Skeletal muscle satellite cell (primary cell): ENCODE data around the gene TRA2B.
"Not testable (repeated sequence)": the region's sequence is repeated elsewhere in the genome, so short reads cannot be mapped to it uniquely, and the experiment has no call there.

ENCODE experiments used
- H3K27me3 ChIP-seq: 2 replicates; pipeline ENCODE4 v1.7.0; 2013; ENCODE audit warnings: low read length; ENCODE audit not compliant: control insufficient read depth, insufficient read depth
- H3K36me3 ChIP-seq: 2 replicates; pipeline ENCODE4 v1.7.0; 2013; ENCODE audit warnings: mild to moderate bottlenecking, control low read depth, low read length; ENCODE audit not compliant: insufficient read depth
- H3K4me1 ChIP-seq: 2 replicates; pipeline ENCODE4 v1.7.0; 2013; ENCODE audit warnings: low read length; ENCODE audit not compliant: control insufficient read depth, insufficient read depth
- H3K4me2 ChIP-seq: 2 replicates; pipeline ENCODE4 v1.7.0; 2013; ENCODE audit warnings: mild to moderate bottlenecking, low read length
- H3K4me3 ChIP-seq: 2 replicates; pipeline ENCODE4 v1.7.0; 2013; ENCODE audit warnings: low read length
- H3K9ac ChIP-seq: 2 replicates; pipeline ENCODE4 v1.7.0; 2013; ENCODE audit warnings: mild to moderate bottlenecking, low read depth, low read length, moderate library complexity
- H3K9me3 ChIP-seq: replicated peaks from 2 replicates; pipeline ENCODE4 v1.7.0; 2013; ENCODE audit warnings: mild to moderate bottlenecking, control low read depth, low read length

TRA2B gene

DNA sequence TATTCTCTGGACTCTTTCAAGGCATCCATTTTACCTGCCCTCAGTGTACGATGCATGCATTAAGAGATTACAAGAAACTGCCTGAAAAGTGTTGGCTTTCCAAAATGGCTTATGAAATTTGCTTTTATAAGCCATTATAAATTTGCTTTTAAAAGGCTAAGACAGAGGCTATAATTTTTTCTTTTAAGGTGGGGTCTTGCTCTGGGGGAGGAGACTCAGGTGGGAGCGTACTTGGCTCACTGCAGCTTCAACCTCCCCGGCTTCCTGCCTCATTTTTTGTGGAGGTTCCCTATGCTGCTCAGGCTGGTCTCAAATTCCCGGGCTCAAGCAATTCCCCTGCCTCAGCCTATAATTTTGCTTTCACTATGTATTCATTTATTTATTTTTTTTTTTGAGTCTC, 17.6 kb downstream of the TRA2B start:
- Histone ChIP-seq H3K4me2 (no peak overlapping the region), H3K4me3 (no peak overlapping the region), H3K27me3 (no peaks in the 10 kb centered on the region), H3K9ac (no peak overlapping the region), H3K4me1 (no peaks in the 10 kb centered on the region), H3K36me3 (peaks cover 100% of the 10 kb centered on the region), H3K9me3 (no peaks in the 10 kb centered on the region)

GRCh38 chr3:185916042-185916833, 21.6 kb downstream of the TRA2B start:
- H3K4me2 ChIP-seq = no peak overlapping the region
- H3K27me3 ChIP-seq = no peaks in the 10 kb centered on the region
- no peak overlapping the region for H3K4me3 ChIP-seq
- no peaks in the 10 kb centered on the region for H3K4me1 ChIP-seq
- H3K9me3 ChIP-seq = no peaks in the 10 kb centered on the region
- peaks cover 87% of the 10 kb centered on the region for H3K36me3 ChIP-seq
- H3K9ac ChIP-seq = no peak overlapping the region

DNA sequence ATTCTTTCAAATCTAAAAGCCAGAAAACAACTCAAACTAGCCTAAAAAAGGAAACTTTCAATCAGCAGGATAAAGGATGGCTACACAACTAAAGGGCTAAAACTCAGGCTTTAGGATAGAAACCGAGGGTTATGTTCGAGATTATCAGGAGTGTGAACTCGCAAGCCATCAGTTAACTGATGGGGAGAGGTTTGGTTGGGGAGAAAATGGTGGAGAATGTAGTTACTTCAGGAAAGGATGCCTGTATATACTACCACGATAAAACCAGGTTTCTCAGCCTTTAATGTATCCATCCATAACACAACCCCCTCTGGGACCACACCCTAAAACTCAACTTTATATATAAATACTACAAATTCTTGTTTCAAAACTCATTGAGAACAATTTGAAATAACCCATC, 22.2 kb downstream of the TRA2B start:
- Histone ChIP-seq H3K36me3 (peaks cover 81% of the 10 kb centered on the region), H3K27me3 (no peaks in the 10 kb centered on the region), H3K4me2 (no peak overlapping the region), H3K9ac (no peak overlapping the region), H3K4me1 (no peaks in the 10 kb centered on the region), H3K9me3 (no peaks in the 10 kb centered on the region), H3K4me3 (no peak overlapping the region)

GRCh38 chr3:185914911-185915629, 22.7 kb downstream of the TRA2B start:
- Histone ChIP-seq H3K27me3 (no peaks in the 10 kb centered on the region), H3K4me1 (no peaks in the 10 kb centered on the region), H3K4me3 (no peak overlapping the region), H3K4me2 (no peak overlapping the region), H3K36me3 (peaks cover 75% of the 10 kb centered on the region), H3K9ac (no peak overlapping the region), H3K9me3 (no peaks in the 10 kb centered on the region)

DNA sequence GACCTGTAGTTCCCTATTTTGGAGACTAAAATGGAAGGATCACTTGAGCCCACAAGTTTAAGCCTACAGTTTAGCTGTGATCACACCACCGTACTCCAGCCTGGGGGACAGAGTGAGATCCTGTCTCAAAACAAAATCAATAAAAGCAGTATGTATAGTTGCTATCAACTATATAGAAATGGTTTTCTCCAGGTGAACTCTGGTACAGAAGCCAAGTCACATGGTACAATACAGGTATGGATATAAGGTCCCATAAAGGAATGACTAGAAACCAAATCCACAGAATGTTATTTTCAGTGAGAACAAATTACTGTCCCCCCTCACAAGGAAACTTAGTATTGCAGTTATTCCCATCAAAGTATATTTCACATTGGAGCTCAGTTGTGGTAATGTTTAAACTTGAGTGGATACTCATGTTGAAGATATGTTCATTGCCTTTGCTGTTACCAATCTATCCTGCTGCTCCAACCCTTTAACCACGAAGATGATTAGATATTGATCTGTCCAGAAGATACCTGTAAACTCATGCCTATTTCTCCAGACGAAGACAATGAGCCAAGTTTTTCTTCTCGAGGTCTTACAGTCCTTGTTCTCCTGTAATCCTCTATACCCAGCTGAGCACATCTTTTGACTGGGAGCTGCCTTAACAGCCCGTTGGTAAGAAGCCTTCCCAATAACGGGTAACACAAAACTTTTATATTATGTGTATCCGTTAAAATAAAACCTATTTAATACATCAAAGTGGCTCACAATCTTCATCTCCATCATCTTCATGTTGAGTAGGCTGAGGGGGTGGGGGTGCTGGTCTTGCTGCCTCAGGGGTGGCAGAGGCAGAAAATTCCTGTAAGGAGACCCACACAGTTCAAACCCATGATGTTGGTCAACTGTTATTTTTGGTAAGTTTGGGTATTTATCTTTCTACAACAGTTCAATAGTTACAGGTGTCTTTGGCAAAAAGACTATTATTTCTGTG, 24.6 kb downstream of the TRA2B start:
- peaks cover 56% of the 10 kb centered on the region for H3K36me3 ChIP-seq
- no peaks in the 10 kb centered on the region for H3K4me1 ChIP-seq
- no peaks in the 10 kb centered on the region for H3K27me3 ChIP-seq
- H3K9ac ChIP-seq = no peak overlapping the region
- no peak overlapping the region for H3K4me2 ChIP-seq
- no peaks in the 10 kb centered on the region for H3K9me3 ChIP-seq
- no peak overlapping the region for H3K4me3 ChIP-seq

- Histone ChIP-seq H3K4me3 (no peak overlapping the region), H3K36me3 (peaks cover 49% of the 10 kb centered on the region), H3K9ac (no peak overlapping the region), H3K27me3 (no peaks in the 10 kb centered on the region), H3K4me1 (no peaks in the 10 kb centered on the region), H3K9me3 (no peaks in the 10 kb centered on the region), H3K4me2 (no peak overlapping the region)
Measured at GRCh38 chr3:185912512-185912911, 25.3 kb downstream of the TRA2B start.

GRCh38 chr3:185911076-185911448, 26.8 kb downstream of the TRA2B start:
- H3K27me3 ChIP-seq, H3K4me3 ChIP-seq, H3K4me2 ChIP-seq, H3K9me3 ChIP-seq, H3K4me1 ChIP-seq, H3K9ac ChIP-seq: not testable (repeated sequence)
- H3K36me3 ChIP-seq = peaks cover 35% of the 10 kb centered on the region

DNA sequence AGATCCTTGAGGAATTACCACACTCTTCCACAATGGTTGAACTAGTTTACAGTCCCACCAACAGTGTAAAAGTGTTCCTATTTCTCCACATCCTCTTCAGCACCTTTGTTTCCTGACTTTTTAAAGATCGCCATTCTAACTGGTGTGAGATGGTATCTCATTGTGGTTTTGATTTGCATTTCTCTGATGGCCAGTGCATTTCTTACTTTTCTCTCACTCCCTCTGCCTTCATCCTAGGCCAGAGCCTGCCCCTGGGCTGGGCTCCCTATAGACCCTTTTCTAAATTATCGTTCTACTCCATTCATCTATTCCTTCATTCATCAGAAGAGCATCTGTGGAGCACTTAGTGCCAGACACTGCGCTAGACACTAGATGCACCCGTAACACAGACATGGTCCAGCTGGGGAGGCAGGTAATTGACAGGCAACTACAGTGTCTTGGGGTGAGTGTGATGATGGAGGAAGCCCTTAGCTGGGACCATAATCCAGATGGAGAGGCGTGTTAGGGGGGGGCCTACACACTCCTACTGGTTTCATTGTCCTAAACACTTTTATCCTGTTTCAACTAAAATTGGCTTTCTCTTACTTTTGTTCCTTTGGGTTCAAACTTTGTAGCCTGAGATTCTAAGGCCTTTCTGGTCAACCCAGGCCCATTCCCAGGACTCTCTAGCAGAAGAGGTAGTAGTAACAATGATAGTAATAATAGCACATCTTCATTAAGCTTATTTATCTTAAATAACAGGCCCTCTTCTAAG, 27.3 kb downstream of the TRA2B start:
- not testable (repeated sequence) for H3K4me1 ChIP-seq, H3K9ac ChIP-seq, H3K4me2 ChIP-seq, H3K4me3 ChIP-seq, H3K9me3 ChIP-seq, H3K27me3 ChIP-seq
- H3K36me3 ChIP-seq = peaks cover 29% of the 10 kb centered on the region

DNA sequence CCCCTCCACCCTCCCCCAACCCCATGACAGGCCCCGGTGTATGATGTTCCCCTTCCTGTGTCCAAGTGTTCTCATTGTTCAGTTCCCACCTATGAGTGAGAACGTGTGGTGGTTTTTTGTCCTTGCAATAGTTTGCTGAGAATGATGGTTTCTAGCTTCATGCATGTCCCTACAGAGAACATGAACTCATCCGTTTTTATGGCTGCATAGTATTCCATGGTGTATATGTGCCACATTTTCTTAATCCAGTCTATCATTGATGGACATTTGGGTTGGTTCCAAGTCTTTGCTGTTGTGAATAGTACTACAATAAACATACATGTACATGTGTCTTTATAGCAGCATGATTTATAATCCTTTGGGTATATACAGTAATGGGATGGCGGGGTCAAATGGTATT, 27.9 kb downstream of the TRA2B start:
- H3K4me3 ChIP-seq, H3K9ac ChIP-seq, H3K4me2 ChIP-seq, H3K4me1 ChIP-seq, H3K27me3 ChIP-seq, H3K9me3 ChIP-seq: not testable (repeated sequence)
- H3K36me3 ChIP-seq = peaks cover 23% of the 10 kb centered on the region

GRCh38 chr3:185900228-185900627, 37.6 kb downstream of the TRA2B start:
- Histone ChIP-seq H3K4me2 (no peak overlapping the region), H3K9me3 (no peaks in the 10 kb centered on the region), H3K27me3 (no peaks in the 10 kb centered on the region), H3K4me1 (peaks cover 4% of the 10 kb centered on the region), H3K4me3 (no peak overlapping the region), H3K9ac (no peak overlapping the region), H3K36me3 (no peaks in the 10 kb centered on the region)

- peaks cover 2% of the 10 kb centered on the region for H3K27me3 ChIP-seq
- H3K36me3 ChIP-seq = no peaks in the 10 kb centered on the region
- no peak overlapping the region for H3K4me2 ChIP-seq
- H3K4me3 ChIP-seq = no peak overlapping the region
- peaks cover 4% of the 10 kb centered on the region for H3K4me1 ChIP-seq
- no peaks in the 10 kb centered on the region for H3K9me3 ChIP-seq
- H3K9ac ChIP-seq = no peak overlapping the region
Measured at GRCh38 chr3:185896636-185897035, 41.2 kb downstream of the TRA2B start.
